Stimulated activated naive B cell treated with anti-CD40 and anti-IgM and Interleukin-4, amounts not matched to agents 10 μg/mL and 1 μg/mL and 100 μg/mL, for 72 hours (primary cell): ENCODE measurements around the gene ZBED4.
"Not testable (repeated sequence)": the region's sequence is repeated elsewhere in the genome, so short reads cannot be mapped to it uniquely, and the experiment has no call there.

ENCODE experiments used
- ATAC-seq, 2 donors: fragments of 150-1000 bp; cut with Tn5 transposase; replicated peaks; 2 replicates each; pipeline ENCODE4 v1.10.0; 2021; ENCODE audit warnings: moderate library complexity in 1 of 2
- DNase-seq: peaks from one replicate; pipeline ENCODE4 v3.0.0; 2021
- H3K27ac Mint-ChIP-seq: one replicate; pipeline ENCODE4 v1.8.0; 2022; ENCODE audit warnings: mild to moderate bottlenecking, mixed read lengths
- H3K27me3 Mint-ChIP-seq, 2 donors: one replicate each; pipeline ENCODE4 v1.8.0; 2022; ENCODE audit warnings: mixed read lengths in 2 of 2
- H3K36me3 Mint-ChIP-seq, 2 donors: one replicate each; pipeline ENCODE4 v1.8.0; 2022; ENCODE audit warnings: mixed read lengths in 2 of 2, mild to moderate bottlenecking in 1 of 2
- H3K4me1 Mint-ChIP-seq, 2 donors: one replicate each; pipeline ENCODE4 v1.8.0; 2022; ENCODE audit warnings: mixed read lengths in 2 of 2, mild to moderate bottlenecking in 1 of 2
- H3K4me3 Mint-ChIP-seq, 2 donors: one replicate each; pipeline ENCODE4 v1.8.0; 2022; ENCODE audit warnings: mild to moderate bottlenecking in 2 of 2, mixed read lengths in 2 of 2, moderate library complexity in 1 of 2
- H3K9me3 Mint-ChIP-seq, 2 donors: one replicate each; pipeline ENCODE4 v1.8.0; 2022; ENCODE audit warnings: mixed read lengths in 2 of 2, mild to moderate bottlenecking in 1 of 2

The ZBED4 gene

GRCh38 chr22:49821741-49822140, 31.9 kb upstream of the ZBED4 start:
- H3K27ac Mint-ChIP-seq, H3K4me3 Mint-ChIP-seq, H3K27me3 Mint-ChIP-seq, ATAC-seq, H3K9me3 Mint-ChIP-seq, DNase-seq: not testable (repeated sequence)
- Mint-ChIP-seq H3K4me1 (peaks cover 38 to 76% of the 10 kb centered on the region in 2 donors), H3K36me3 (peaks cover 49 to 76% of the 10 kb centered on the region in 2 donors)

DNA sequence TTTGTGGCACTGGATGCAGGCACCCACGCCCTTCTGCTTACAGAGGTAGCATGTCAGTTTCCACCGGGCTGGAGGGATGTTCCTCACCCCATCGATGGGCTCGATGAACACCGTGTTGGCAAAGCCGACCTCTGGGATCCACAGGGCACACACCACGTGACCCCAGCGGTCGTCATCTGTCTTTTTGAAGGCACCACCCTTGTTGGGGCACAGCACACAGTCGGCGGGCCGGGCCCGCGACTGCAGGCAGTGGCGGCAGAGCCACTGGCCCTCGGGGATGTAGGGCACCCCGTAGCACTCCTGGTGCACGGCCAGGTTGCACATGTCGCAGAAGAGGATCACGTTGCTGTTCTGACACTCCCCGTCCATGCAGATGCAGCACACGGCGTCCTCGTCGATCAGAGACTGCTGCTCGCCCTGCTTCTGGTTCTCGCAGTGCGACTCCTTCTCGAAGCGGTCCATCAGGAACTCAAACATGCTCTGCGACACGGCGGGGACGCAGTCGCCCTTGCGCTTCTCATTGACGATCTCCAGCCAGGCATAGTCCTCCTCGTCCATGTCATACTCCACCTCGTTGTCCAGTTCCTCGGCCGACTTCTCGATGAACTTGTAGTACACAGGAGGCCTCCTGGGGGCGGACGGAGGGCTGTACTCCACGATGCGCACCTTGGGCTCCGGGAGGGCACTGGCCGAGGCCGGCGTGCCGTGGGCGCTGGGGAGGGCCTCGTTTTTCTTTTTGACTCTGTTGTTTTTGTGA, 30.2 kb upstream of the ZBED4 start:
- peaks cover 43 to 59% of the 10 kb centered on the region in 2 donors for H3K36me3 Mint-ChIP-seq
- H3K4me3 Mint-ChIP-seq = no peak overlapping the region
- DNase-seq = no peak
- no peaks in the 10 kb centered on the region for H3K27me3 Mint-ChIP-seq
- peaks cover 34 to 65% of the 10 kb centered on the region in 2 donors for H3K4me1 Mint-ChIP-seq
- no peak for ATAC-seq
- H3K27ac Mint-ChIP-seq = no peak overlapping the region
- H3K9me3 Mint-ChIP-seq = no peaks in the 10 kb centered on the region

DNA sequence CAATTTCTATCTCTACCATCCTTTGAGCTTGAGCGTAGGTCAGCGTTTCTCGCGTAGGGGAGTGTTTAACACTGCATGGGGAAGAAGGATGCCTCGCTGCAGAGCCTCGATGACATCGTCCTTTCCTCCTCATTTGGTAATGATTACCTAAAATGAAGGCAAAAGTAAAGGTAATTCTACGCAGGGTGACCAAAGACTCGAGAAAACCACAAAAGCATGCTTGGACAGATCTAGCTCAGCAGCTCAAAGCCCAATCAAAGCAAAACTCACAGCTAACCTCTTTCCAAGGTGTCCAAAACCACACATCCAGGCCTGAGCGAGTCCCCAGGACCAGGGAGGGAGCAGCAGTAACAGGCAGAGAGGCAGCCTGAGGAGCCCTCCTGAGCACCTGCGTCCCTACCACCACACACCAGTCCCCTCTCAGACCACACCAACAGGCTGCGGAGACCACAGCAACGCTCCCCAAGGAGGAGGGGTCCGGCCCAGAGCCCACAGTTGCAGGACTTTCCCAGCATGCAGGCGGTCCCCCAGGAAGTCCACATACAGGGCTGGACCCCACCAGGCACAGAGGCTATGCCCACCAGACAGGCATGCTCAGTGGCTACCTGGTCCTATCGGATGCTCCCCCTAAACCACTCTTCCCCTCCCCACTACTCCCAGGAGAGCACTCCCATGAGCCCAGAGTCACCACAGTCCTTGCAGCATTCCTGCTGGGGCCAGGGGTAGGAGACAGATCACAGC, 29.3 kb upstream of the ZBED4 start:
- DNase-seq = no peak
- H3K4me1 Mint-ChIP-seq = peaks cover 36 to 64% of the 10 kb centered on the region in 2 donors
- peaks cover 34 to 50% of the 10 kb centered on the region in 2 donors for H3K36me3 Mint-ChIP-seq
- no peaks in the 10 kb centered on the region for H3K27me3 Mint-ChIP-seq
- no peak for ATAC-seq
- no peaks in the 10 kb centered on the region for H3K9me3 Mint-ChIP-seq
- no peak overlapping the region for H3K27ac Mint-ChIP-seq
- H3K4me3 Mint-ChIP-seq = peak overlapping the region; percentile 37 to 90

DNA sequence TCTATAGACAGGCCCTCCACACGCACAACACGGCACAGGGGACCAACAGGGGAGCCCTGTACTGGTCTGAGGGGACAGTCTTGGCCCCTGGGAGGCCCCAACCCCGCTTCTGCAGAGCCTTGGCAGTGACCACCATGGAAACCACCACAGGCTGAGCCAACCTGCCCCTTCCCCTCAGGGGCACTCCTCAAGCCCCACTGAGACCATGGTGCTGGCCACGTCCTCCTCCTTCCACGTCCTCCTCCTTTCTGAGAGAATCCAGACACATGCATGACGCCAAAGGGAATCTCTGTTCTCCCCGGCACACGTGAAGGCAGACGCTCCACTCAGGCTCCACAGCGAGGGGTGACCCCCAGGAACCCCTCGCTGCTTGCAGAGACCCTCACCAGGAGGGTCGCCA, 28.7 kb upstream of the ZBED4 start:
- ATAC-seq (no peak), DNase-seq (no peak)
- Mint-ChIP-seq H3K36me3 (peaks cover 34 to 48% of the 10 kb centered on the region in 2 donors), H3K4me1 (peaks cover 42 to 70% of the 10 kb centered on the region in 2 donors), H3K9me3 (peaks cover 0 to 1% of the 10 kb centered on the region in 2 donors), H3K27me3 (no peaks in the 10 kb centered on the region), H3K27ac (peak overlapping the region; percentile 71), H3K4me3 (peak overlapping the region; percentile 89 to 90)

DNA sequence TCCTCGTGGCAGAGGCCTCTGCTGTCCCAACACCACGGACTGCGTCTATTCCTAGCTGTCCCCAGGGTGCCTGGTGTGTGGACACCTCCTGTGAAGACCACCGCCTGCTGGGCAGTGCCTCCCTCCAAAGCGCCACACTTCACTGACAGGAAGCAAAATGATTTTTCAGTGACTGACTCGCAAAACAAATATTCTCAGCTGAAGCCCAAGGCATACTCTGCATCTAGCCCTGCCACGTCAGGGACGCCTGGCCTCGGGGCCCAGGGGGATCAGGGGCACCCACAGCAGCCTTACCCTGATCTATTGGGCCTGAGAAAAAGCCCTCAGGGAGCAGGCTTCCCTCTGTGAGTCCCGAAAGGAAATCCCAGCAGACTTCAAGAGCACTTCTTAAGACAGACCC, 28.2 kb upstream of the ZBED4 start:
- Mint-ChIP-seq H3K36me3 (peaks cover 30 to 43% of the 10 kb centered on the region in 2 donors), H3K4me1 (peaks cover 40 to 69% of the 10 kb centered on the region in 2 donors), H3K9me3 (peaks cover 0 to 1% of the 10 kb centered on the region in 2 donors), H3K27me3 (no peaks in the 10 kb centered on the region), H3K27ac (no peak overlapping the region), H3K4me3 (peak overlapping the region; percentile 89 to 90)
- no peak for ATAC-seq
- no peak for DNase-seq

GRCh38 chr22:49825944-49826602, 27.6 kb upstream of the ZBED4 start:
- Mint-ChIP-seq H3K9me3 (peaks cover 0 to 1% of the 10 kb centered on the region in 2 donors), H3K27me3 (no peaks in the 10 kb centered on the region), H3K4me3 (peak overlapping the region; percentile 89 to 90), H3K27ac (peak overlapping the region; percentile 87), H3K36me3 (peaks cover 24 to 37% of the 10 kb centered on the region in 2 donors), H3K4me1 (peaks cover 38 to 63% of the 10 kb centered on the region in 2 donors)
- DNase-seq (no peak), ATAC-seq (peak in 1 of 2 donors; percentile 38)

GRCh38 chr22:49826603-49827270, 26.9 kb upstream of the ZBED4 start:
- peaks cover 0 to 1% of the 10 kb centered on the region in 2 donors for H3K9me3 Mint-ChIP-seq
- peaks cover 23 to 33% of the 10 kb centered on the region in 2 donors for H3K36me3 Mint-ChIP-seq
- peak overlapping the region; percentile 87 for H3K27ac Mint-ChIP-seq
- peak; percentile 37 to 48 for ATAC-seq
- H3K4me1 Mint-ChIP-seq = peaks cover 38 to 56% of the 10 kb centered on the region in 2 donors
- H3K27me3 Mint-ChIP-seq = no peaks in the 10 kb centered on the region
- no peak for DNase-seq
- H3K4me3 Mint-ChIP-seq = peak overlapping the region; percentile 89 to 90

GRCh38 chr22:49827271-49827852, 26.3 kb upstream of the ZBED4 start:
- Mint-ChIP-seq H3K27me3 (no peaks in the 10 kb centered on the region), H3K36me3 (peaks cover 20 to 30% of the 10 kb centered on the region in 2 donors), H3K4me3 (peak overlapping the region; percentile 75 to 89), H3K9me3 (peaks cover 0 to 1% of the 10 kb centered on the region in 2 donors), H3K27ac (no peak overlapping the region), H3K4me1 (peaks cover 38 to 52% of the 10 kb centered on the region in 2 donors)
- ATAC-seq = peak; percentile 39 to 42
- DNase-seq = no peak

DNA sequence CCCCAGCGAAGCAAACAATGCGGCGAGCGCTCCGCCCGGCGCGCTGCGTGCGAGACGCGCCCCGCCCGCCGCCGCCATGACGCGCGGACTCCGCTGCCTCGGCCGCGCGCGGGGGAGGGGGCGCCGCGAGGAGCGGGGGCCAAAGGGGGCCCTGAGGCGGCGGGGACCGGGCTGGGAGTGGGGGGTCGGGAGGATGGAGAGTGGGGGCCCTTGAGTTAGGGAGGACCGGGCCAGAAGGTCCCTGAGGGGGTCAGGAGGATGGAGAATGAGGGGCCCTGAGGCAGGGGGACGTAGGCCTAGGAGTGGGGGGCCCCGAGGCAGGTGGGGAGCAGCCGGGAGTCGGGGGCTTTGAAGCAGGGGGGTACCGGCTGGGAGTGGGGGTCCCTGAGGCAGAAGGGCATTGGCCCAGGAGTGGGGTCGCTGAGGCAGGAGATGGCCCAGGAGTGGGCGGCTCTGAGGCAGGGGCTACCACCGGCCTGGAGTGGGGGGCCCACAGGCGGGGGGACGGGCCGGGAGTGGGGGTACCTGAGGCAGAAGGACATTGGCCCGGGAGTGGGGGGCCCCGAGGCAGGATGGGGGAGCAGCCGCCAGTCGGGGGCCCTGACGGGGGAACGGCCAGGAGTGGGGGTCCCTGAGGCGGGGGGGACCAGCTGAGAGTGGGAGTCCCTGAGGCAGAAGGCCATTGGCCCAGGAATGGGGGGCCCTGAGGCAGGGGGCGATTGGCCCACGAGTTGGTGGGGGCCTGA, 25.6 kb upstream of the ZBED4 start, which contains the start of gene BRD1:
Gene BRD1, minus strand, starts transcription at position 21 of the 746 bp plus-strand sequence. CDS start 3,556 bp downstream, outside the sequence.
- DNase-seq (peak; percentile 40), ATAC-seq (peak; percentile 76 to 86)
- H3K27ac Mint-ChIP-seq = peak within 1 kb of the TSS; percentile 87
- H3K36me3 Mint-ChIP-seq = peaks cover 18 to 25% of the 10 kb centered on the region in 2 donors
- H3K9me3 Mint-ChIP-seq = peaks cover 0 to 1% of the 10 kb centered on the region in 2 donors
- H3K4me3 Mint-ChIP-seq = peak within 1 kb of the TSS; percentile 89 to 90
- peaks cover 0 to 4% of the 10 kb centered on the region in 2 donors for H3K27me3 Mint-ChIP-seq
- H3K4me1 Mint-ChIP-seq = peaks cover 38 to 52% of the 10 kb centered on the region in 2 donors

DNA sequence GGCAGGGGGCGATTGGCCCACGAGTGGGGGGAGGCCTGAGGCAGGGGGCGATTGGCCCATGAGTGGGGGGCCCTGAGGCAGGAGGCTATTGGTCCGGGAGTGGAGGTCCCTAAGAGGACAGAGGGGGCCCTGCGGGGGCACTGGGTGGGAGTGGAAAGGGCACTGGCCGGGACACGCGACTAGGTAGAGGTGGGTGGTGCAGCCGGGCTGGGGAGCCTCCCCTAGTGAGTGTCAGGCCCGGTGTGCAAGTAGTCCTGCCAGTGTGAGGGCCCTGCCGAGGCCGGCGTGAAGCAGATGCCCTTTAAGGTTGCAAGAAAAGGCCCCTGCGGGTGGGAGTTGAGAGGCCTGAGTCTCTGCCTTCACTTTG, 25.1 kb upstream of the ZBED4 start:
- peaks cover 39 to 54% of the 10 kb centered on the region in 2 donors for H3K4me1 Mint-ChIP-seq
- H3K9me3 Mint-ChIP-seq = peaks cover 0 to 1% of the 10 kb centered on the region in 2 donors
- DNase-seq (no peak), ATAC-seq (no peak)
- peaks cover 13 to 21% of the 10 kb centered on the region in 2 donors for H3K36me3 Mint-ChIP-seq
- peak overlapping the region; percentile 39 to 43 for H3K4me3 Mint-ChIP-seq
- peaks cover 0 to 7% of the 10 kb centered on the region in 2 donors for H3K27me3 Mint-ChIP-seq
- peak overlapping the region; percentile 67 for H3K27ac Mint-ChIP-seq

DNA sequence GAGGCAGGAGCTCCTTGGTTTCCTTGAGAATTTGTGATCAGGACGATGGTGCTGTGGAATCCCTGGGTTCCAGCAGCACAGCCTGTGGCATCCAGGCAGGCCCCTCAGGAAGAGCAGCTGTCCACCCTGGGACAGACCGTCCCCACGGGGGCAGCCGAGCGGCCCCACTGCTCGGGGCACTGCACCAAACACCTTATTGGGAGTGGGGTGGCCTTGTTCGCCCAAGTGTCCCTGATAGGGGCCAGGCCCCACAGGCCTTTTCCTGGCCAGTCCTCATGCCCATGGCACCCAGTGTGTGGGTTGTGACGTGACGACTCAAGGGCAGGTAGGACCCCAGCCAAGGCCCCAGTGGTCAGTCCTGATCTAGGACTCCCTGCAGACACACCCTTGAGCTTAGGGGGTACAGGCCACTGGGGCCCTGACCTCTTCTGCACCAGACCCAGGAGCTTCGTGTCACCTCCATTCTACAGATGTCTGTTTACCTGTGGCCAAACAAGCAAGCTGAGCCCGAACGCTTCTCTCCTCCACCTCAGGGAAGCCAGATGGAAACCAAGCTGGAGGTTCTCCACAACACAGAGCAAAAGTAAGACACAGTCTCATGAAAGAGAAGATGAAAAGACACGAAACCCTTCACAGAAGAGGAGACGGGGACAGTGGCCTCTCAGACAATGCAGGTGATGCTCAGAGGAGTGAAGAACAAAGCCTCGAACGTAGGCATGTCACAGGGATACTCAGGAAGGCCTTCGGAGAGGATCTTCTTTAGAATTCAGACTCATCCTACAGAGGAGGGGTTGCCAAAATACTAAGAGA, 24.4 kb upstream of the ZBED4 start:
- DNase-seq (no peak), ATAC-seq (no peak)
- Mint-ChIP-seq H3K27ac (peak overlapping the region; percentile 67), H3K36me3 (peaks cover 6 to 15% of the 10 kb centered on the region in 2 donors), H3K4me3 (peak overlapping the region; percentile 29 to 39), H3K9me3 (peaks cover 0 to 1% of the 10 kb centered on the region in 2 donors), H3K27me3 (peaks cover 0 to 7% of the 10 kb centered on the region in 2 donors), H3K4me1 (peaks cover 32 to 48% of the 10 kb centered on the region in 2 donors)

GRCh38 chr22:49833340-49834007, 20.2 kb upstream of the ZBED4 start:
- no peak for ATAC-seq
- Mint-ChIP-seq H3K4me1 (peaks cover 15 to 22% of the 10 kb centered on the region in 2 donors), H3K27ac (no peak overlapping the region), H3K27me3 (peaks cover 0 to 12% of the 10 kb centered on the region in 2 donors), H3K36me3 (no peaks in the 10 kb centered on the region), H3K4me3 (peak overlapping the region in 1 of 2 donors; percentile 13), H3K9me3 (peaks cover 0 to 1% of the 10 kb centered on the region in 2 donors)
- DNase-seq = no peak
